Activated naive CD4-positive, alpha-beta T cell treated with anti-CD3 and anti-CD28 coated beads for 36 hours (primary cell): Measurements from ENCODE around the gene ACAP2. TPM values are rescaled to one million over a fixed set of nuclear protein-coding genes. Genes with fewer than 3 reads are reported as not detected.

Experiments
- CTCF ChIA-PET: fragments of 350-600 bp; sonication (Branson Sonifier 250); formaldehyde crosslinking; loops from one replicate; lab custom pipeline; 2021; ENCODE audit warnings: antibody characterized with exemption; lab: Charles Lee
- DNase-seq: peaks from one replicate; pipeline ENCODE4 v3.0.0-alpha.2; 2020
- H3K27ac Mint-ChIP-seq: one replicate; pipeline ENCODE4 v1.8.0; 2021; ENCODE audit warnings: mild to moderate bottlenecking, mixed read lengths
- H3K27me3 Mint-ChIP-seq: one replicate; pipeline ENCODE4 v1.8.0; 2021; ENCODE audit warnings: low read depth, mixed read lengths
- H3K36me3 Mint-ChIP-seq: one replicate; pipeline ENCODE4 v1.8.0; 2021; ENCODE audit warnings: low read depth, mixed read lengths
- H3K4me1 Mint-ChIP-seq: one replicate; pipeline ENCODE4 v1.8.0; 2021; ENCODE audit warnings: low read depth, mixed read lengths
- H3K4me3 Mint-ChIP-seq: one replicate; pipeline ENCODE4 v1.8.0; 2021; ENCODE audit warnings: mild to moderate bottlenecking, moderate library complexity, mixed read lengths
- H3K9me3 Mint-ChIP-seq: one replicate; pipeline ENCODE4 v1.8.0; 2021; ENCODE audit warnings: mixed read lengths
- intact Hi-C: fragments of 100-400 bp; cut with micrococcal nuclease; formaldehyde crosslinking; loops from one replicate; pipeline ENCODE4 v1.15.1; 2023
- total RNA-seq, 2 experiments: library from RNA; stranded (reverse); gene quantifications; one replicate each; pipeline ENCODE4 v1.2.3, GENCODE V29; 2021

ACAP2 gene
- total RNA-seq, 2 experiments from 2014 or later = 37.9 to 42.1 TPM

DNA sequence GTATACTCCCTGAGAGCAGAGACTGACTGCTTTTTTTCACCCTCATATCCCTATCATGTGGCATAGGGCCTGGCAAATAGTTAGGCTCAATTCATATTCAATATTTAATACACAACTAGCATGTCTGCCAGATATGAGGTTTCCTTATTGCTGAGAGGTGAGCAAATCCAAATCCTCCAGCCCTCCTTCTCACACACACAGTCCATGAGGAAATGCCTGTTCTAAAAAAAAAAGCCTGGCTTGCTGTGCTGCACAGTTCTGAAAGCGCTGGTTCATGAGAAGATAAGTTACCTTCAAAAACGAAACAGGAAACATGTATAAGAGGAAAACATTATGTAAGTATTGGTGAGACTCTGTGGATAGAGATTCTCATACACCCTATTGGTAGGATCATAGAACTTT, 15.5 kb upstream of the ACAP2 start:
- peaks cover 20% of the 10 kb centered on the region for H3K4me1 Mint-ChIP-seq
- CTCF ChIA-PET = no interaction called here
- intact Hi-C loops = loop anchor here (1.0 to 5.0 kb wide), 2 partner anchors 15 to 51 kb away; partner anchors contain the start of gene ACAP2

DNA sequence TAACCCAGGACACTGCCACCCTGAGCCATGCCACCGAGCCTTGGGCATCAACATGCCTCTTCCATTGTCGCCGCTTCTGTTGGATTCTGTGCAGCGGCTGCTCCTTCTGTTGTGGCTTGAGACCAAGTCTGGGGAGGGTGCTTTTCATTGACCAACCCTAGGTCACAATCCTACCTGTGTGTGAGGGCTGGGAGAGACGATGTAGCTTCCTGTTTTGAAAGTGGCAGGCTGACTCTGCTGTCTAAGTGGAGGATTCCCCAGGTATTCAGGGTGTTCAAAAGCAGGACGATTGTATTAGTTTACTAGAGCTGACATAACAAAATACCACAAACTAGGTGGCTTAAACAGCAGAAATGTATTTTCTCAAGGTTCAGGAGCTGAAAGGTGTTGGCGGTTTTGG, 13.0 kb upstream of the ACAP2 start:
- Mint-ChIP-seq H3K27ac (no peak overlapping the region), H3K36me3 (no peaks in the 10 kb centered on the region), H3K4me3 (no peak overlapping the region), H3K27me3 (no peaks in the 10 kb centered on the region), H3K4me1 (peaks cover 20% of the 10 kb centered on the region), H3K9me3 (peaks cover 1% of the 10 kb centered on the region)
- CTCF ChIA-PET = no interaction called here
- DNase-seq = no peak
- intact Hi-C loops = loop anchor here (5.0 kb wide), 1 partner anchor 48 kb away; no protein-coding TSS in a partner anchor

More for the DNA sequence above, 15.5 kb upstream of the ACAP2 start:
- Mint-ChIP-seq H3K4me3 (peak overlapping the region; percentile 22), H3K27me3 (no peaks in the 10 kb centered on the region), H3K9me3 (peaks cover 1% of the 10 kb centered on the region), H3K27ac (no peak overlapping the region), H3K36me3 (no peaks in the 10 kb centered on the region)
- DNase-seq = no peak

DNA sequence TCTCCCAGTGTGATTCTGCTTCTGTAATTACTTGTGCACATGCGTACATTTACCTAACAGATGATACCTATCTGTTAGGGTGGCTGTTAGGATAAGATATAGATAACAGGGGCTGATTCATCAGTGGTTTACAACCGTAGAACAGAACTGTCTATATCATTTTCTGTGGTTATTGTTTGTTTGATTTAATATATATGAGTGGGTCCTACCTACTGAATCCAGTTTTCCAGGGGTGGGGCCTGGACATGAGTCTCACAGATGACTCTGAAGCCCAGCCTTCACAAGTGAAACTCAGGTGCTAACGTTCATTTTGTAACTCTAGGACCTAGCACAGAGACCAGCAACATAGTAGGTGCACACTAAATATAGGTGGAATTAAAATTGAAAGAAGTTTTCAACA, 10.4 kb upstream of the ACAP2 start:
- no peak for DNase-seq
- Mint-ChIP-seq H3K27me3 (no peaks in the 10 kb centered on the region), H3K4me1 (peaks cover 13% of the 10 kb centered on the region), H3K27ac (no peak overlapping the region), H3K9me3 (peaks cover 1% of the 10 kb centered on the region), H3K4me3 (no peak overlapping the region), H3K36me3 (no peaks in the 10 kb centered on the region)
- CTCF ChIA-PET = no interaction called here
- intact Hi-C loops = no loop called here

DNA sequence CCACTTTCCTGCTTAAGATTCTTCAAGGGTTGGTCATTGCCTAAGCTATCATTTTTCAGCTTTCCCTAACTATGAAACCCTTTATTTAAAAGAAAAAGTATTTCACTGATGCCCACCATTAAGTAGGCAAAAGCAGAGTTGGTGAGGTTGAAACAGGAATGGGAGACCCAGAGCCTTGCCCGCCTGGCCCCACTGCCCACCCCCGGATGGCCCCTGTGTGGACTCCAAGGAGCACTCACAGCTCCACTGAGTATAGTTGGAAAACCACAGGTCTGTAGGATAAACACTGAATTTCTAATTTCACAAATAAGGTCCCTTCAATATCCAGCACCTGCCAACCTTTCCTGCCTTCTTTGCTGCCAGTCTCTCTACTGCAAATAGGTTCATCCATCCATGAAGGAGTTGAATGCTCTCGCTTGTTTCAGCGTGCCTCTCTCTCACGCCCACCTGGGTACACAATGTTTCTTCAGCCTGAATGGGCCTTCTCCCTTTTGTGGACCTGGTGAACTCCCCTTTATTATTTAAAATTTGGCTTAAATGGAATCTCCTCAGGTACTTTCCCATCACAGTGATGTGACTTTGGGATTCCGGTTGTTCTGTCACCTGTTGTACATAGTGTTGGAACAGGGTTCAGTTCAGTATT, 8.7 kb upstream of the ACAP2 start:
- intact Hi-C loops = no loop called here
- Mint-ChIP-seq H3K9me3 (peaks cover 1% of the 10 kb centered on the region), H3K27ac (no peak overlapping the region), H3K4me1 (peaks cover 10% of the 10 kb centered on the region), H3K36me3 (no peaks in the 10 kb centered on the region), H3K4me3 (no peak overlapping the region), H3K27me3 (no peaks in the 10 kb centered on the region)
- no peak for DNase-seq
- CTCF ChIA-PET = interaction anchor here (0.6 kb wide), 1 partner anchor 105 kb away, joined by 3 read pairs; no protein-coding TSS in a partner anchor

DNA sequence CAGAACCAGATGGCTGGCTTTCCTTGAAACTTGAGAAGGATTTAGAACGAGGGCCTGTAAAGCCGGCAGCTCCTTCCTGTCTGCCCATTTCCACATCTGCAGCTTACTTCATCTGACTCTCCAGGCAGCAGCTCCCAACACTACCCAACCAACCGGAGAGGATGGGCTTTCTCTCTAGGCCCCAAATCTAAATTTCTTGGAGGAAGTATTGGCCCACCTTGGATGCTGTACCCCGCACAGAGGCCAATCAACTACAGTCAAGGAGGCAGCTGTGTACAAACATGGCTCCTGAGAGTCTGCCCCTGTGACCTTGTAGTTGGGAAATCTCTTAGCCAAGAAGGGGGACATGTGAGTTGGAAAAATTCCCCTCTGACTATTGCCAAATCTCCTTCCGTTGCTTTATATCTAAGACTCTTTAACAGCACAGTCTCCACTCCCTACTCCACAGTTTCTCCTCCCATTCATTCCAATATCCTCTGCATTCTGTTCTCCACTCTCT, 8.0 kb upstream of the ACAP2 start:
- DNase-seq = no peak
- intact Hi-C loops = no loop called here
- CTCF ChIA-PET = no interaction called here
- Mint-ChIP-seq H3K9me3 (peaks cover 1% of the 10 kb centered on the region), H3K36me3 (no peaks in the 10 kb centered on the region), H3K27ac (no peak overlapping the region), H3K4me3 (no peak overlapping the region), H3K4me1 (peaks cover 9% of the 10 kb centered on the region), H3K27me3 (no peaks in the 10 kb centered on the region)

DNA sequence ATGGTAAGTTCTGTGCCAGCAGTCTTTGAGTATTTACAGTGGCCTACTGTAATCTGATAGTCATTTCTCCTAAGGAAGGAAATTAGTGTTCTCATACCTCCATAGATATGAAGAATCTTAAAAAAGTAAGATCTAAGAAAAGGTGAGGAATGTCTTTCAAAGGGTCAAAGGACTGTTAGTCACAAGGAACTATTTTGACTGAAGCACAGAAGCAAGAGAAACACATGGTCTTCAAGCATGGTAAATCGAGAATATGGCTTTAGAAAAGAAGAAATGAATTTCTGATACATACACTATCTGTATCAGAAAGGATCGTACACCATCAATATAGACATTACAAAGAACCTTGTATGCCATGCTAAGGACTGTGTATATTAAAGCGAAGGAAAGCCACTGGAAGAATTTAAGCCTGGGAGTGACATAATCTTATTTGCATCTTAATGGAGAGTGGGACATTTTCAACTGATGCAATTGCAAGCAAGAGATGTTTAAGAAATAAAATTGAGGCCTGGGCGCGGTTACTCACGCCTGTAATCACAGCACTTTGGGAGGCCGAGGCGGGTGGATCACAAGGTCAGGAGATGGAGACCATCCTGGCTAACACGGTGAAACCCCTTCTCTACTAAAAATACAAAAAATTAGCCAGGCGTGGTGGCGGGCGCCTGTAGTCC, 5.5 kb upstream of the ACAP2 start:
- Mint-ChIP-seq H3K9me3 (no peaks in the 10 kb centered on the region), H3K36me3 (no peaks in the 10 kb centered on the region), H3K4me1 (peaks cover 18% of the 10 kb centered on the region), H3K4me3 (no peak overlapping the region), H3K27ac (no peak overlapping the region), H3K27me3 (no peaks in the 10 kb centered on the region)
- intact Hi-C loops = loop anchor here (10.0 kb wide), 2 partner anchors 774 to 1056 kb away; partner anchors contain the start of genes LSG1 and RNF168
- no peak for DNase-seq
- CTCF ChIA-PET = no interaction called here

DNA sequence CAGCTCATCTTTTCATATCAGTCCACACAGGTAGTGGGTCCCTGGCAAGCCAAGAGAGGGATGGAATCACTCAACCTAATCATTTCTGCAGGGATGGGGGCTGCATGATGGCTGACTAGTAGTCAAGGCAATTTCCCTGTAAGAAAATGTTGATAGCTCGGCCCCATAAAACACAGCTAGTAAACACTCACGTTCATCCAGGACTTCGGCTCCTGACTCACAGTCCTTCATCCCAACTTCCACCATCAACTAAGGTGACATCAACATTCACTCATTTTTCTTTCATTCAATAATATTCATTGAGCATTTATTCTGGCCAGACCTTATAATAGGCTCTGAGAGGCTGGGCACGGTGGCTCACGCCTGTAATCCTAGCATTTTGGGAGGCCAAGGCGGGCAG, 4.4 kb upstream of the ACAP2 start:
- DNase-seq = no peak
- Mint-ChIP-seq H3K4me1 (peaks cover 20% of the 10 kb centered on the region), H3K36me3 (no peaks in the 10 kb centered on the region), H3K27ac (no peak overlapping the region), H3K4me3 (no peak overlapping the region), H3K9me3 (no peaks in the 10 kb centered on the region), H3K27me3 (no peaks in the 10 kb centered on the region)
- CTCF ChIA-PET = interaction anchor here (0.7 kb wide), 2 partner anchors 64 to 176 kb away, joined by 3 read pairs; partner anchors contain the start of gene XXYLT1
- intact Hi-C loops = loop anchor here (10.0 kb wide), 2 partner anchors 772 to 1058 kb away; partner anchors contain the start of genes LSG1 and RNF168

DNA sequence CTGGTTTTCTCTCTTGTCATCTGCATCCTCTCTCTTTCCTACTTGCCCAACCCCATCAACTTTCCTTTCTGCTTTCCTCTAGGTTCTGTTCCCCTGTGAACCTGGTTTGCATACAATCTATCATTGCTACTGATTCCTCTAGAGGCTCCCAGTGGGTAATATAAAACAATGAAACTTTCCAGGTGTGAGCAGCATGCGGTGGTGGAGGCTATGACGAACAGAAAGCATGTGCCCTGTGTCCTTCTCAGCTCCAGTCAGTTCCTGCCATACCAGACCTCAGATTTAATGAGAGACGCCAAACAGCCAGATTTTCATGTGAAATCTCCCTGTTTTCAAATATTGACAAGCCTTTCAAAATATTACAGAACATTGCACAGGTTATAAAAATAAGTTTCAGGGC, 3.5 kb upstream of the ACAP2 start:
- H3K4me3 Mint-ChIP-seq = no peak overlapping the region
- intact Hi-C loops = loop anchor here (10.0 kb wide), 2 partner anchors 772 to 1058 kb away; partner anchors contain the start of genes LSG1 and RNF168
- peaks cover 1% of the 10 kb centered on the region for H3K36me3 Mint-ChIP-seq
- no peak for DNase-seq
- peaks cover 21% of the 10 kb centered on the region for H3K4me1 Mint-ChIP-seq
- H3K27me3 Mint-ChIP-seq = no peaks in the 10 kb centered on the region
- no peak overlapping the region for H3K27ac Mint-ChIP-seq
- H3K9me3 Mint-ChIP-seq = no peaks in the 10 kb centered on the region
- CTCF ChIA-PET = interaction anchor here (0.7 kb wide), 1 partner anchor 175 kb away, joined by 3 read pairs; the partner anchor contains the start of gene XXYLT1

DNA sequence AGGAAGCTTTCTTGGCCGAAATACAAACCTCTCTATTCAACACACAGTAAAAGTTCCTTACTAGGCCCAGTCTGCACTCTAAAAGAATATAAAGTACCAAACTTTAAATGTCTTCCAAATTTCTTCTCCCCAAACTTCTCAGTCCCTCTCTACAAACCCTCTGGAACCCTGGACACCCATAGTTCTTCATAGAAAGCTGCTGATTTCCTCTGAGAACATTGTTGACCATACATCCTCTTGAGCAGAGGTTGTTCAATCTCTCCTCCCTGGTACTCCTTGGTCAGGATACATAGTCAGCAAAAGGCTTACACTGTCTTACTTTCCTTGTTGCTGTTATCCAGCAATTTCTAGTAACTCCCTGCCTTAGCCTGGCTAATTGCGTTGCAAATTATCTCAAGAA, 3.1 kb upstream of the ACAP2 start:
- Mint-ChIP-seq H3K27ac (no peak overlapping the region), H3K4me1 (peaks cover 26% of the 10 kb centered on the region), H3K9me3 (no peaks in the 10 kb centered on the region), H3K4me3 (no peak overlapping the region), H3K27me3 (no peaks in the 10 kb centered on the region), H3K36me3 (peaks cover 1% of the 10 kb centered on the region)
- intact Hi-C loops = loop anchor here (10.0 kb wide), 2 partner anchors 771 to 1059 kb away; partner anchors contain the start of genes LSG1 and RNF168
- DNase-seq = no peak
- CTCF ChIA-PET = no interaction called here

DNA sequence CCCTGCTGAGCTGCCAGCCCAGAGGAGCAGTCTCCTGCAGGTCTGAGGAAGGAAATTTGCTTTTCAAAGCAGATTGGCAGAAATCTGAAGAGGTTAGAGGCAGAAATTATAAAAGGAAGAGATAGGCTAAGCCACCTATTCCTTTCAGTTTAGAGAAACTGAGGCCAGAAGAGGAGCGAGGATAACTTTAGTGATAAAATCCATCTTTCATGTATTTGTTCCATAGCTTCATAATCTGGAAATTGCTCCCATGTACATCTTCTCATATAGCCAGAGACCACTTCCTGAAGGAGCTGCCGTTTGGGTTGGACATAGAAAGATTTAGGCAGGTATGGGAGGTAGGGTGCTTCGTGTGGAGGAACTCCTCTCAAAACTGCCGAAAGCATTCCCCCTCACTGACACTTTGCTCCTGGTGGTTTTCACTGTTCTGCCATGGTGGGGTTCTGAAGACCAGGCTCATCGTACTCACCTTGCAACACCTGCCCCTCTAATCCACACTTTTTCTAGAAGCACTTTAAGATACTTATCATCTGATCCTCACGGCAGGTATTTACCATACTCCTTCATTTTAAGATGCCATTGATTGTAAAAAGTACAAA, 670 bp upstream of the ACAP2 start:
- Mint-ChIP-seq H3K27ac (peak overlapping the region; percentile 59), H3K36me3 (peaks cover 1% of the 10 kb centered on the region), H3K4me3 (peak overlapping the region; percentile 93), H3K4me1 (peaks cover 41% of the 10 kb centered on the region), H3K27me3 (no peaks in the 10 kb centered on the region), H3K9me3 (no peaks in the 10 kb centered on the region)
- CTCF ChIA-PET = interaction anchor here (1.1 to 1.7 kb wide), 2 partner anchors 11 to 172 kb away, joined by 5 to 9 read pairs; partner anchors contain the start of gene XXYLT1
- intact Hi-C loops = loop anchor here (1.0 to 10.0 kb wide), 10 partner anchors 15 to 1061 kb away; partner anchors contain the start of genes LSG1, RNF168 and XXYLT1
- DNase-seq = no peak

DNA sequence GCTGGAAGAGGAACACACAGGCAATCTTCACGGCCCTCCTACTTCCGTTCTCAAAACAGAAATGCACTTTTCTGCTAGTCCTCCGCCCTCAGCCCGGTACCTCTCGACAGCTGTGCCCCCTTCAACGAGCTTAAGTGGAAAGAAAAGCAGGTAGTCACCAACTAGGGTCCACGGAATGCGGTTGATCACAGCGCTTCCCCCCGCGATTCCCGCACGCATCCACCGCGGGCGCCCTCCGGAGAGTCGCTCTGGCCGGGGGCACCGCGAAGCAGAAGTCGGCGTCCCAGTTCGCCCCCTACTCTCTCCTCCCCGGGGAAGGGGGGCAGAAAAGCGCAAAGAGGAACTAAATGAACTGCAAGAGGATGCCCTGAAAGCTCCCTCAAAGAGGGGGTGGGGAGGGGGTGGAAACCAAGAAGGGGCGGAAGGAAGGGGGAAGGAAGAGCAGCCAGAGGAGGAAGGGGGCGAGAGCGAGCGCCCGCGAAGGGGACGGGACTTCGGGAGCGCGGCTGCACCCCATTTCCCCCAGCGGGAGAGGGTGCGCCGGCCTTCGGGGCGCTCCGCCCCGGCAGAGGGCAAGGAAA, 738 bp downstream of the ACAP2 start:
- peaks cover 48% of the 10 kb centered on the region for H3K4me1 Mint-ChIP-seq
- CTCF ChIA-PET = interaction anchor here (0.7 to 2.7 kb wide), 5 partner anchors 50 to 171 kb away, joined by 3 to 21 read pairs (median 4); partner anchors contain the start of gene XXYLT1

More for the DNA sequence above, 738 bp downstream of the ACAP2 start:
- Mint-ChIP-seq H3K4me3 (peak overlapping the region; percentile 93), H3K27me3 (no peaks in the 10 kb centered on the region), H3K9me3 (no peaks in the 10 kb centered on the region), H3K27ac (peak overlapping the region; percentile 89), H3K36me3 (peaks cover 1% of the 10 kb centered on the region)
- intact Hi-C loops = loop anchor here (2.0 to 10.0 kb wide), 5 partner anchors 80 to 1063 kb away; partner anchors contain the start of genes LSG1 and RNF168
- peak; percentile 56 for DNase-seq
